ENCODE measurements around the gene HTATSF1.

Gene HTATSF1, protein sequence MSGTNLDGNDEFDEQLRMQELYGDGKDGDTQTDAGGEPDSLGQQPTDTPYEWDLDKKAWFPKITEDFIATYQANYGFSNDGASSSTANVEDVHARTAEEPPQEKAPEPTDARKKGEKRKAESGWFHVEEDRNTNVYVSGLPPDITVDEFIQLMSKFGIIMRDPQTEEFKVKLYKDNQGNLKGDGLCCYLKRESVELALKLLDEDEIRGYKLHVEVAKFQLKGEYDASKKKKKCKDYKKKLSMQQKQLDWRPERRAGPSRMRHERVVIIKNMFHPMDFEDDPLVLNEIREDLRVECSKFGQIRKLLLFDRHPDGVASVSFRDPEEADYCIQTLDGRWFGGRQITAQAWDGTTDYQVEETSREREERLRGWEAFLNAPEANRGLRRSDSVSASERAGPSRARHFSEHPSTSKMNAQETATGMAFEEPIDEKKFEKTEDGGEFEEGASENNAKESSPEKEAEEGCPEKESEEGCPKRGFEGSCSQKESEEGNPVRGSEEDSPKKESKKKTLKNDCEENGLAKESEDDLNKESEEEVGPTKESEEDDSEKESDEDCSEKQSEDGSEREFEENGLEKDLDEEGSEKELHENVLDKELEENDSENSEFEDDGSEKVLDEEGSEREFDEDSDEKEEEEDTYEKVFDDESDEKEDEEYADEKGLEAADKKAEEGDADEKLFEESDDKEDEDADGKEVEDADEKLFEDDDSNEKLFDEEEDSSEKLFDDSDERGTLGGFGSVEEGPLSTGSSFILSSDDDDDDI

DNA sequence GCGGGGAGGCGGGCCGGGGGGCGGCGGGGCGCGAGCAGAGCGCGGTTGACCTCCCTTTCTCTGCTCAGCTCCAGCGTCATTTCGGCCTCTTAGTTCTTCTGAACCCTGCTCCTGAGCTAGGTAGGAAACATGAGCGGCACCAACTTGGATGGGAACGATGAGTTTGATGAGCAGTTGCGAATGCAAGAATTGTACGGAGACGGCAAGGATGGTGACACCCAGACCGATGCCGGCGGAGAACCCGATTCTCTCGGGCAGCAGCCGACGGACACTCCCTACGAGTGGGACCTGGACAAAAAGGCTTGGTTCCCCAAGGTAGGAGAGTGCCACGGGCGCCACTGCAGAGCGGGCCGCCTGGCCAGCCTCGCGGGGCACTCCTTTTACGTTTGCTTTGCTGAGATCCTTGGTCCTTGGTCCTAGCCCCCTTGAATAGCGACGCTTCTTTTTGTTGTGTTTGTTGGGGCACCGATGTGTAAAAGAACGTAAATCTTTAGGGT is at the start of gene HTATSF1:
Gene HTATSF1 (plus strand): TSS at position 37 of the 497 bp plus-strand sequence. CDS start 93 bp downstream, at position 130.
- DNase-seq (ENCODE audit: low spot score) = no peak
- POLR2A ChIA-PET (ENCODE audit: low non-redundant PET) = no interaction called here

DNA sequence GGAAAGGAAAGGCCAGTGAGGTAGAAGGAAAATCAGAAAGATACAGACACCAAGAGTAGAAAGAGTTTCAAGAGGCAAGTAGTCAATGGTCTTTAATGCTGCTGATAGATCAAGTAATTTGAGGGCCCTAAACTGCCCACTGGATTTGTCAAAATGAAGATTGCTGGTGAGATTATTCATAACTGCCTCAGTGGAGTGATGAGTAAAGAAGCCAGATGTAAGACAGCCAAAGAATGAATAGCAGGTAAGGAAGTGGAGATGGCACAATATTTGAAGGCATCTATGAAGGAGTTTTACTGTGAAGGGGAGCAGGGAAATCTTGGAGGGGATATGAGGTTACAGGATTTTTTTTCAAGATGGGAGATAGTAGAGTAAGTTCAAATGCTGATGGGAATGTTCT is 49.4 kb upstream of the HTATSF1 start:
- ChIA-PET POLR2A (ENCODE audit: low non-redundant PET) (no interaction called here), CTCF (no interaction called here)
- TF ChIP-seq, protein P1, sequence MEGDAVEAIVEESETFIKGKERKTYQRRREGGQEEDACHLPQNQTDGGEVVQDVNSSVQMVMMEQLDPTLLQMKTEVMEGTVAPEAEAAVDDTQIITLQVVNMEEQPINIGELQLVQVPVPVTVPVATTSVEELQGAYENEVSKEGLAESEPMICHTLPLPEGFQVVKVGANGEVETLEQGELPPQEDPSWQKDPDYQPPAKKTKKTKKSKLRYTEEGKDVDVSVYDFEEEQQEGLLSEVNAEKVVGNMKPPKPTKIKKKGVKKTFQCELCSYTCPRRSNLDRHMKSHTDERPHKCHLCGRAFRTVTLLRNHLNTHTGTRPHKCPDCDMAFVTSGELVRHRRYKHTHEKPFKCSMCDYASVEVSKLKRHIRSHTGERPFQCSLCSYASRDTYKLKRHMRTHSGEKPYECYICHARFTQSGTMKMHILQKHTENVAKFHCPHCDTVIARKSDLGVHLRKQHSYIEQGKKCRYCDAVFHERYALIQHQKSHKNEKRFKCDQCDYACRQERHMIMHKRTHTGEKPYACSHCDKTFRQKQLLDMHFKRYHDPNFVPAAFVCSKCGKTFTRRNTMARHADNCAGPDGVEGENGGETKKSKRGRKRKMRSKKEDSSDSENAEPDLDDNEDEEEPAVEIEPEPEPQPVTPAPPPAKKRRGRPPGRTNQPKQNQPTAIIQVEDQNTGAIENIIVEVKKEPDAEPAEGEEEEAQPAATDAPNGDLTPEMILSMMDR (conservative IDR thresholded peaks at IDR 0.05; ENCODE audit: low read depth) = no peak
- no peak overlapping the region for H3K27ac ChIP-seq
- DNase-seq (ENCODE audit: low spot score) = no peak

More for the DNA sequence above, at the start of gene HTATSF1:
- CTCF ChIA-PET = no interaction called here
- peak within 1 kb of the TSS; percentile 96 for H3K27ac ChIP-seq
- TF ChIP-seq, protein P1 (conservative IDR thresholded peaks at IDR 0.05; ENCODE audit: low read depth) = no peak

DNA sequence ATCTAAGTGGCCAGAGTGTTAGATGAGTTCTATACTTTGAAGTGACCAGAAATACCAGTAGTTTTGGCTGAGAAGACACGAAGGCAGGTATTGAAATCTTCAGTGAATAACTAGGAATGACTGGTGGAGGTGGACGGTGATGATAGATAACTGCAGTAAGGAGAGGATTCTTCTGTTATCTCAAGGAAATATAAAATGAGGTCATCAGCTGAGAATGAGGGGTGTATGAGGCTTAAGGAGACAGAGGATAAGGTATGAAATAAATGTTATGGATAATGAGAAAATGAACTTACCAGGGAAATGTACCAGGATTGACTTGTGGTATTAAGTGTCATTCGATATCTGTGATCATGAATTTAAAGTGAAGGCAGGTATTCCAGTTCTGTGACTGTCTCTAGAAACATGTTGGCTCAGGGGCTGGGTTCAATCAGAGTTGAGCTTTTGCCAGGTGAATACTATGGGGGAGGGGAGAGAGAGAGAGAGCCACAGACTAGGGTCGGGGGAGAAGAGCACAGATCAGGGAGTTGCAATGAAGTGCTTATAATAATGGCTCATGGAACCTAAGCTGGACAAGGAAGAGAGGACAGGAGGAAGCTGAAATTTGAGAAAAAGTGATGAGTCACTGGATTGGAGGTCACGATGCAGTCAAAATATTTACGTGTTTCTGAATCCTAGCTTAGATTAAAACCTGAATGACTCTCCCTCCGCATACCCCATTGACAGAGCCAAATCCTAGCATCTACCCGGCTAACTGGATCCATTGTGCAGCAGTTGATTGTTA is 47.2 kb upstream of the HTATSF1 start:
- CTCF ChIA-PET = no interaction called here
- no peak for DNase-seq (ENCODE audit: low spot score)
- POLR2A ChIA-PET (ENCODE audit: low non-redundant PET) = no interaction called here
- H3K27ac ChIP-seq = no peak overlapping the region
- TF ChIP-seq, protein P1 (conservative IDR thresholded peaks at IDR 0.05; ENCODE audit: low read depth) = no peak

DNA sequence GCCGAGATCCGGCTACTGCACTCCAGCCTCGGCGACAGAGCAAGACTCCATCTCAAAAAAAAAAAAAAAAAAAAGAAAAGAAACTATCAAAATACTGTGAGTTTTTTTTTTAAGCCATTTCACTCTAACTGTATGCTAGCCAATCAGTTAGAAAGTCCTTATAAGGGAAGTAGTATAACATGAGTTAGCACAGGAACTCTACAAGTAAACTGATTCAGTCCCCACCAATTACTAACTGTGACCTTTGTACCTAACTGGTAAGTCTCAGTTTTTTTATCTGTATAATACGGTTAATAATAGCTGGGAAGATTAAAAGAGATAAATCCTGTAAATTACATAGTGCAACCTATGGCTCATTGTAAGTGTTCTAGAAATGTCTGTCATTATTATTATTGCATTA is 44.8 kb upstream of the HTATSF1 start:
- H3K27ac ChIP-seq = no peak overlapping the region
- CTCF ChIA-PET = no interaction called here
- POLR2A ChIA-PET (ENCODE audit: low non-redundant PET) = no interaction called here
- TF ChIP-seq, protein P1 (conservative IDR thresholded peaks at IDR 0.05; ENCODE audit: low read depth) = no peak
- no peak for DNase-seq (ENCODE audit: low spot score)

DNA sequence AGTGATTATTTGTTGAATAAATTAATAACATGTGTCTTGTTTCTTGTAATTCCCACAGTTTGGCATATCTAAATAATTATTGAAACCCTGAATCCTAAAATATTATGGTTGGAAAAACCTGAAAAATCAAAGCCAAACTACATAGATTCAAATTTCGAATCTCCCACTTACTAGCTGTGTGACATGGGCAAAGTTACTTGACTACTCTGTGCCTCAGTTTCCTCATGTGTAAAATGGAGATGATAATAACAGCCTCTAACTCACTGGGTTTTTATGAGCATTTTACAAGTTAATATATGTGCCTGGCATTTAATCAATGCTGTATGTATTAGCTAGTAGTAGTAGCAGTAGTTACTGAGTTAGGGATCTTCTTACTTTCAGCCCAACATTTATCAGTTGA is 44.3 kb upstream of the HTATSF1 start:
- TF ChIP-seq, protein P1 (conservative IDR thresholded peaks at IDR 0.05; ENCODE audit: low read depth) = no peak

DNA sequence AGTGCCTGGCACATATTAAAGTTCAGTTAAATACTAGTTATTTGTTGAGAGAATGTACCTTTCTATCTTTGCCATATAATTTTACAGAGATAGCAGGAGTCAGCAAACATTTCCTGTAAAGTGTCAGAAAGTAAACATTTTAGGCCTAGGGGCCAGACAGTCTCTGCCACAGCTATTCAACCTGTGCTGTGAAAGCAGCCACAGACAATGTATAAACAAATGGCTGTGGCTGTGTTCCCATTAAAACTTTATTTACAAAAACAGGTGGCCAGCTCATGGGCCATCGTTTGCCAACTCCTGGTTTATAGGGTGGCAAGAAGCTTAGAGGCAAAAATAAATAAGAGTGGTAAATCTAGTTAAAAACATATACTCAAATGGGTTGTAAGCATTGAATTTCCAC is 43.6 kb upstream of the HTATSF1 start:
- H3K27ac ChIP-seq = no peak overlapping the region
- CTCF ChIA-PET = no interaction called here
- DNase-seq (ENCODE audit: low spot score) = no peak
- POLR2A ChIA-PET (ENCODE audit: low non-redundant PET) = no interaction called here
- TF ChIP-seq, protein P1 (conservative IDR thresholded peaks at IDR 0.05; ENCODE audit: low read depth) = no peak

More for the DNA sequence above, 44.3 kb upstream of the HTATSF1 start:
- DNase-seq (ENCODE audit: low spot score) = no peak
- ChIA-PET CTCF (no interaction called here), POLR2A (ENCODE audit: low non-redundant PET) (no interaction called here)
- no peak overlapping the region for H3K27ac ChIP-seq

Measured in RWPE1 (cell line).